ENCODE results near the gene EHHADH.

Gene EHHADH

DNA sequence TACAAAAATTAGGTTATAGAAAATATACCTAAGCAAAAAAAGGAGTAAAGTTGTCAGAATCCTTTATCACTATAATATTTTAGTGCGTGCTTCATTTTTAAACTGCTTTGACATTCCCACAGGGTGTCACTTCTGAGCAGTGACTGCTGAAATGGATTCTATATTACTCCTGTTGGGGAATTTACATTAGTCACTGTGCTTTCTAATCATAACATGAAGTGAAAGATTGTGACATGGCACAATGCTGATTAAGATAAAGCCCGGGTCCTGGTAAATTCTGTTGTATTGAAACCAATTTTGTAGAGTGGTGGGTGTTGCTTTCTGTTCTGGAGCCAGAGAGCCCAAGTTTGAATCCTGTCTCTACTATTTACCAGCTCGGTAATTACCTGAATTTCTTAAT, 36.4 kb upstream of the EHHADH start:
- Histone ChIP-seq H4K91ac (ENCODE audit: low read depth, low read length) (no peak overlapping the region), H3K4me3 (ENCODE audit: low read depth, low read length) (no peak overlapping the region), H3K9me3 (ENCODE audit: insufficient read depth, low read depth, low read length) (no peaks in the 10 kb centered on the region), H4K8ac (ENCODE audit: low read depth, low read length) (no peak overlapping the region), H2BK5ac (ENCODE audit: low read depth, low read length, poor library complexity) (no peak overlapping the region), H3K4me2 (ENCODE audit: low read length) (no peak overlapping the region), H3K18ac (ENCODE audit: low read length) (no peak overlapping the region), H3K27ac (ENCODE audit: low read depth, low read length) (no peak overlapping the region), H2BK120ac (ENCODE audit: insufficient read depth, low read length, poor library complexity) (no peak overlapping the region), H2AK5ac (ENCODE audit: low read length) (no peak overlapping the region), H3K79me1 (ENCODE audit: low read length) (no peaks in the 10 kb centered on the region), H4K12ac (ENCODE audit: low read depth, low read length) (no peak overlapping the region), H3K23ac (ENCODE audit: low read length) (no peak overlapping the region), H2BK12ac (ENCODE audit: low read length) (no peak overlapping the region), H3K36me3 (ENCODE audit: control insufficient read depth in 1 of 2, insufficient read depth in 2 of 2, low read length in 2 of 2) (peaks cover 0 to 2% of the 10 kb centered on the region in 2 experiments), H3K79me2 (ENCODE audit: control insufficient read depth, insufficient read depth, low read length, poor library complexity) (no peaks in the 10 kb centered on the region), H2AFZ (ENCODE audit: insufficient read depth, low read length, poor library complexity) (no peak overlapping the region), H3K14ac (ENCODE audit: low read length) (no peak overlapping the region), H3K9ac (ENCODE audit: low read length) (no peak overlapping the region), H3K27me3 (ENCODE audit: insufficient read depth, low read length) (no peaks in the 10 kb centered on the region), H3K4me1 (ENCODE audit: control insufficient read depth in 1 of 2, insufficient read depth in 2 of 2, low read length in 2 of 2) (no peaks in the 10 kb centered on the region), H3K4ac (ENCODE audit: low read depth, low read length) (no peak overlapping the region)
- no CpG with 5 or more reads among the region's 3 CpGs for WGBS (ENCODE audit: extremely low coverage, insufficient coverage, insufficient read length)
- peak; percentile 33 to 61 for DNase-seq

DNA sequence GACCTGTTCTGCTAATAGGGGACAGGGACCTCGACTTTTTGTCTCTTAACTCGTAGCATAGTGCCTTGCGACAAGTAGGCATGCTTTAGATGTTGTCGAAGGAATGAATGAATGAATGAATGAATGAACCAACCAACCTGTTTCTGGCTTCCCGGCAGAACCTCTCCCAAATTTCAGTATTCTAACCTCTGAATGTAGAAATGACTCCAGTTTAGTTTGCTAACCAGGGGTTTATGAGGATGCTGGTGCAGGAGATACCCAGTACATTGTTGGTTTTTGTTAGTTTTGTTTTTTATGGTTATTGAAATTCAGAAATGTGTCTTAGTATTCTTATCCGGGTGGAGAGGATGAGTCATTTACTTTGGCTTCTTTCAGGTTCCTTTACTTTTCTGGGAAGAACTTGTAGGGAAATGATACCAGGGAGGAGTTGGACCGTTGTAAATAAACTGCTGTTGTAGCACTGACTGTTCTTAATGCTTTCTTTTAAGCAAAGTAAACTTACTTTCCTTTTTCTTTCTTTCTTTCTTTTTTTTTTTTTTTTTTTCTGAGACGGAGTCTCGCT, 29.6 kb upstream of the EHHADH start:
- Histone ChIP-seq H3K4me3 (ENCODE audit: low read depth, low read length) (peak overlapping the region; percentile 87), H2AFZ (ENCODE audit: insufficient read depth, low read length, poor library complexity) (peak overlapping the region; percentile 85), H2BK120ac (ENCODE audit: insufficient read depth, low read length, poor library complexity) (no peak overlapping the region), H3K4me2 (ENCODE audit: low read length) (peak overlapping the region; percentile 89), H3K9me3 (ENCODE audit: insufficient read depth, low read depth, low read length) (no peaks in the 10 kb centered on the region), H3K79me1 (ENCODE audit: low read length) (peaks cover 5% of the 10 kb centered on the region), H4K91ac (ENCODE audit: low read depth, low read length) (no peak overlapping the region), H3K79me2 (ENCODE audit: control insufficient read depth, insufficient read depth, low read length, poor library complexity) (peaks cover 5% of the 10 kb centered on the region), H2AK5ac (ENCODE audit: low read length) (no peak overlapping the region), H2BK5ac (ENCODE audit: low read depth, low read length, poor library complexity) (no peak overlapping the region), H4K12ac (ENCODE audit: low read depth, low read length) (peak overlapping the region; percentile 49), H3K4ac (ENCODE audit: low read depth, low read length) (peak overlapping the region; percentile 39), H3K14ac (ENCODE audit: low read length) (peak overlapping the region; percentile 76), H3K4me1 (ENCODE audit: control insufficient read depth in 1 of 2, insufficient read depth in 2 of 2, low read length in 2 of 2) (peaks cover 0 to 4% of the 10 kb centered on the region in 2 experiments), H3K23ac (ENCODE audit: low read length) (no peak overlapping the region), H3K36me3 (ENCODE audit: control insufficient read depth in 1 of 2, insufficient read depth in 2 of 2, low read length in 2 of 2) (no peaks in the 10 kb centered on the region), H3K27me3 (ENCODE audit: insufficient read depth, low read length) (no peaks in the 10 kb centered on the region), H3K9ac (ENCODE audit: low read length) (no peak overlapping the region), H4K8ac (ENCODE audit: low read depth, low read length) (peak overlapping the region; percentile 91), H2BK12ac (ENCODE audit: low read length) (no peak overlapping the region), H3K18ac (ENCODE audit: low read length) (peak overlapping the region; percentile 57), H3K27ac (ENCODE audit: low read depth, low read length) (no peak overlapping the region)
- no CpG with 5 or more reads among the region's 9 CpGs for WGBS (ENCODE audit: extremely low coverage, insufficient coverage, insufficient read length)
- peak in 1 of 2 donors; percentile 58 for DNase-seq

DNA sequence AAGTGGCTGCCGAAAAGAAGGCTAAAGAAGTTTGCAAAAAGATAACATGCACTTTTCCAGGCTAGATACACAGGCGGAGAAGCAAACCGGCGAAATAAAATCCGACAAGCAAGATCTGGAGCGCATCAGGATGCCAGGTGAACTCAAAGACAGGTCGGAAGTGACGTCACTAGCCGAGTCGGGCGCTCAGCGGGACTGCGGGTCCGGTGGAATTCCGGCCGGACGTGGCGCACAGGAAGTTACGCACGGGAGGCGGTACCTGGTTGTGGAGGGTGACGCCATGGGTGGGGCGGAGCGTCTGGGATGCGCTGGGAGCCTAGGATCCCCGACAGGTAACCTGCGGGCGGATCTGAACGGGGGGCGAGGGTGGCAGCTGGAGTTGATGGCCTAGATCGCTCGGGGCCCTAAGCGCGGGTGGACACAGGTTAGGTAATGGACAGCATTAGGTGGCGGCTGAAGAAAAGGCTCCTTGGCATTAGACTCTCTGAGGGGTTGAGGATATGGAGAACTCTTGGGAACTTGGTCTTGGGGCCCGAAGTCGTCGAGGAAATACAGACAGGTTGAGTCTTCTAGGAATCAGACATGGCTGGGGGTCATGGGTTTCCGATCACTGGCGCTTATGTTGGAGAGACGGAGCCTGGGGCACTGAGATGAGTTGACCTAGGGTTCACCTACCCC, 29.0 kb upstream of the EHHADH start:
- Histone ChIP-seq H3K18ac (ENCODE audit: low read length) (peak overlapping the region; percentile 57), H2BK5ac (ENCODE audit: low read depth, low read length, poor library complexity) (no peak overlapping the region), H3K79me1 (ENCODE audit: low read length) (peaks cover 5% of the 10 kb centered on the region), H2AFZ (ENCODE audit: insufficient read depth, low read length, poor library complexity) (peak overlapping the region; percentile 85), H3K27me3 (ENCODE audit: insufficient read depth, low read length) (no peaks in the 10 kb centered on the region), H2AK5ac (ENCODE audit: low read length) (no peak overlapping the region), H3K4me2 (ENCODE audit: low read length) (peak overlapping the region; percentile 89), H3K4me1 (ENCODE audit: control insufficient read depth in 1 of 2, insufficient read depth in 2 of 2, low read length in 2 of 2) (peaks cover 0 to 4% of the 10 kb centered on the region in 2 experiments), H4K8ac (ENCODE audit: low read depth, low read length) (peak overlapping the region; percentile 91), H2BK120ac (ENCODE audit: insufficient read depth, low read length, poor library complexity) (peak overlapping the region; percentile 27), H3K27ac (ENCODE audit: low read depth, low read length) (no peak overlapping the region), H4K91ac (ENCODE audit: low read depth, low read length) (peak overlapping the region; percentile 67), H3K14ac (ENCODE audit: low read length) (peak overlapping the region; percentile 76), H2BK12ac (ENCODE audit: low read length) (no peak overlapping the region), H3K9ac (ENCODE audit: low read length) (peak overlapping the region; percentile 57), H3K79me2 (ENCODE audit: control insufficient read depth, insufficient read depth, low read length, poor library complexity) (peaks cover 5% of the 10 kb centered on the region), H3K9me3 (ENCODE audit: insufficient read depth, low read depth, low read length) (no peaks in the 10 kb centered on the region), H3K36me3 (ENCODE audit: control insufficient read depth in 1 of 2, insufficient read depth in 2 of 2, low read length in 2 of 2) (no peaks in the 10 kb centered on the region), H3K4me3 (ENCODE audit: low read depth, low read length) (peak overlapping the region; percentile 87), H3K23ac (ENCODE audit: low read length) (no peak overlapping the region), H4K12ac (ENCODE audit: low read depth, low read length) (peak overlapping the region; percentile 49), H3K4ac (ENCODE audit: low read depth, low read length) (peak overlapping the region; percentile 39)
- DNase-seq, result peak; percentile 97 to 99
- WGBS (ENCODE audit: extremely low coverage, insufficient coverage, insufficient read length), result no CpG with 5 or more reads among the region's 41 CpGs

GRCh38 chr3:185280572-185281365, 26.9 kb upstream of the EHHADH start:
- Histone ChIP-seq H3K4me1 (ENCODE audit: control insufficient read depth in 1 of 2, insufficient read depth in 2 of 2, low read length in 2 of 2) (peaks cover 0 to 4% of the 10 kb centered on the region in 2 experiments), H3K27ac (ENCODE audit: low read depth, low read length) (no peak overlapping the region), H2AFZ (ENCODE audit: insufficient read depth, low read length, poor library complexity) (no peak overlapping the region), H3K36me3 (ENCODE audit: control insufficient read depth in 1 of 2, insufficient read depth in 2 of 2, low read length in 2 of 2) (no peaks in the 10 kb centered on the region), H2BK5ac (ENCODE audit: low read depth, low read length, poor library complexity) (no peak overlapping the region), H3K4ac (ENCODE audit: low read depth, low read length) (no peak overlapping the region), H4K8ac (ENCODE audit: low read depth, low read length) (no peak overlapping the region), H3K14ac (ENCODE audit: low read length) (no peak overlapping the region), H3K23ac (ENCODE audit: low read length) (no peak overlapping the region), H3K79me2 (ENCODE audit: control insufficient read depth, insufficient read depth, low read length, poor library complexity) (peaks cover 5% of the 10 kb centered on the region), H3K27me3 (ENCODE audit: insufficient read depth, low read length) (no peaks in the 10 kb centered on the region), H4K91ac (ENCODE audit: low read depth, low read length) (no peak overlapping the region), H2BK120ac (ENCODE audit: insufficient read depth, low read length, poor library complexity) (no peak overlapping the region), H4K12ac (ENCODE audit: low read depth, low read length) (no peak overlapping the region), H2AK5ac (ENCODE audit: low read length) (no peak overlapping the region), H3K4me3 (ENCODE audit: low read depth, low read length) (no peak overlapping the region), H3K9ac (ENCODE audit: low read length) (no peak overlapping the region), H3K18ac (ENCODE audit: low read length) (no peak overlapping the region), H3K4me2 (ENCODE audit: low read length) (no peak overlapping the region), H2BK12ac (ENCODE audit: low read length) (no peak overlapping the region), H3K79me1 (ENCODE audit: low read length) (peaks cover 5% of the 10 kb centered on the region), H3K9me3 (ENCODE audit: insufficient read depth, low read depth, low read length) (no peaks in the 10 kb centered on the region)
- peak; percentile 7 to 79 for DNase-seq
- WGBS (ENCODE audit: extremely low coverage, insufficient coverage, insufficient read length), result no CpG with 5 or more reads among the region's 4 CpGs
